ENCODE data around the gene CACNA1C. TPM values are rescaled to one million over a fixed set of nuclear protein-coding genes. Genes with fewer than 3 reads are reported as not detected.

Gene CACNA1C
- polyA plus RNA-seq, 1 of the 3 experiments (the other 2 are of a cell fraction), result 1.5 TPM

GRCh38 chr12:2547273-2548044 lies 494.7 kb downstream of the CACNA1C start (continued):
- TF ChIP-seq NRF1 (IDR thresholded peaks at IDR 0.05; ENCODE audit: low read depth, low read length), result no peak

GRCh38 chr12:2548081-2548480 lies 495.3 kb downstream of the CACNA1C start:
- H4K20me1 ChIP-seq (ENCODE audit: insufficient read depth), result no peaks in the 10 kb centered on the region
- H3K27ac ChIP-seq (ENCODE audit: low read depth in 2 of 2, low read length in 1 of 2), result no peak overlapping the region
- no peaks in the 10 kb centered on the region for H3K9me3 ChIP-seq
- TF ChIP-seq NRF1 (IDR thresholded peaks at IDR 0.05; ENCODE audit: low read depth, low read length) (no peak), YY1 (IDR thresholded peaks at IDR 0.05; ENCODE audit: low read depth) (no peak), GABPA (IDR thresholded peaks at IDR 0.05; ENCODE audit: low read depth) (no peak), RAD21 (IDR thresholded peaks at IDR 0.05; ENCODE audit: low read length) (no peak), REST (IDR thresholded peaks at IDR 0.05; ENCODE audit: low read depth, low read length) (no peak)
- H3F3A ChIP-seq (replicated peaks; ENCODE audit: insufficient read depth), result no peaks in the 10 kb centered on the region
- DNase-seq, result no peak
- H3K36me3 ChIP-seq (replicated peaks in 1 of 2; ENCODE audit: control insufficient read depth in 1 of 2, insufficient read depth in 2 of 2, low read length in 1 of 2), result no peaks in the 10 kb centered on the region
- H3K79me2 ChIP-seq (ENCODE audit: insufficient read depth), result no peaks in the 10 kb centered on the region
- CTCF ChIA-PET, result no interaction called here
- no peak overlapping the region for H2AFZ ChIP-seq (ENCODE audit: low read depth)
- H3K4me1 ChIP-seq (ENCODE audit: control insufficient read depth in 1 of 2, insufficient read depth in 2 of 2, low read depth in 1 of 2, low read length in 1 of 2), result no peaks in the 10 kb centered on the region; a peak in 1 of 4 replicates
- H3K4me2 ChIP-seq, result no peak overlapping the region
- no peak overlapping the region for H3K9ac ChIP-seq
- POLR2A ChIA-PET, result no interaction called here
- H3K27me3 ChIP-seq (ENCODE audit: insufficient read depth), result no peaks in the 10 kb centered on the region
- 58% methylated on average over 2 of the region's 2 CpGs for WGBS (ENCODE audit: low lambda C conversion rate)
- no peaks in the 10 kb centered on the region for H3K9me2 ChIP-seq
- H3K4me3 ChIP-seq (ENCODE audit: low read depth in 2 of 2, low read length in 1 of 2), result no peak overlapping the region

- H3K27ac ChIP-seq (ENCODE audit: low read depth in 2 of 2, low read length in 1 of 2), result no peak overlapping the region
- no peak for DNase-seq
- H3K9ac ChIP-seq, result no peak overlapping the region
- H3K27me3 ChIP-seq (ENCODE audit: insufficient read depth), result no peaks in the 10 kb centered on the region
- H3K4me1 ChIP-seq (ENCODE audit: control insufficient read depth in 1 of 2, insufficient read depth in 2 of 2, low read depth in 1 of 2, low read length in 1 of 2), result no peaks in the 10 kb centered on the region; a peak in 1 of 4 replicates
- no peaks in the 10 kb centered on the region for H4K20me1 ChIP-seq (ENCODE audit: insufficient read depth)
- no peaks in the 10 kb centered on the region for H3K9me2 ChIP-seq
- no peaks in the 10 kb centered on the region for H3K9me3 ChIP-seq
- CTCF ChIA-PET, result no interaction called here
- no peak overlapping the region for H2AFZ ChIP-seq (ENCODE audit: low read depth)
- POLR2A ChIA-PET, result no interaction called here
- TF ChIP-seq MXI1 (IDR thresholded peaks at IDR 0.05; ENCODE audit: low read depth, low read length), result no peak
- no peak for TF ChIP-seq IRF3 (IDR thresholded peaks at IDR 0.05; ENCODE audit: low read depth, low read length)
- TF ChIP-seq SIN3A (IDR thresholded peaks at IDR 0.05; ENCODE audit: borderline replicate concordance, low read depth, low read length), result no peak
- no peak for TF ChIP-seq CTCF (IDR thresholded peaks at IDR 0.05)
- TF ChIP-seq MEF2A (IDR thresholded peaks at IDR 0.05; ENCODE audit: borderline replicate concordance, low read depth), result no peak
- no peak for TF ChIP-seq YY1 (IDR thresholded peaks at IDR 0.05; ENCODE audit: low read depth)
- TF ChIP-seq GABPA (IDR thresholded peaks at IDR 0.05; ENCODE audit: low read depth), result no peak
- H3K4me2 ChIP-seq, result no peak overlapping the region
- 66% methylated on average over 9 of the region's 17 CpGs for WGBS (ENCODE audit: low lambda C conversion rate)
- H3F3A ChIP-seq (replicated peaks; ENCODE audit: insufficient read depth), result no peaks in the 10 kb centered on the region
- H3K36me3 ChIP-seq (replicated peaks in 1 of 2; ENCODE audit: control insufficient read depth in 1 of 2, insufficient read depth in 2 of 2, low read length in 1 of 2), result no peaks in the 10 kb centered on the region
- H3K79me2 ChIP-seq (ENCODE audit: insufficient read depth), result no peaks in the 10 kb centered on the region
- H3K4me3 ChIP-seq (ENCODE audit: low read depth in 2 of 2, low read length in 1 of 2), result no peak overlapping the region
Observed at GRCh38 chr12:2550561-2551411, 498.0 kb downstream of the CACNA1C start.
